ENCODE data around the gene PTPRK.

- TF ChIP-seq SUZ12 (IDR thresholded peaks at IDR 0.05) (no peak), ELF4 (IDR thresholded peaks at IDR 0.05) (no peak), CTBP1 (IDR thresholded peaks at IDR 0.05; ENCODE audit: borderline replicate concordance) (no peak), L3MBTL2 (conservative IDR thresholded peaks at IDR 0.05) (no peak), NFRKB (IDR thresholded peaks at IDR 0.05) (no peak), FOXA1 (IDR thresholded peaks at IDR 0.05) (no peak), FOXK2 (IDR thresholded peaks at IDR 0.05) (no peak), BHLHE40 (IDR thresholded peaks at IDR 0.05; ENCODE audit: borderline replicate concordance) (no peak), TARDBP (IDR thresholded peaks at IDR 0.05) (no peak), FOXM1 (IDR thresholded peaks at IDR 0.05; ENCODE audit: borderline replicate concordance) (no peak), HDGF (IDR thresholded peaks at IDR 0.05; ENCODE audit: borderline replicate concordance) (no peak), SP1 (IDR thresholded peaks at IDR 0.05) (no peak), ARNT (IDR thresholded peaks at IDR 0.05) (no peak), ZNF384 (IDR thresholded peaks at IDR 0.05) (no peak)
Measured at GRCh38 chr6:128531696-128532095, 11.3 kb upstream of the PTPRK start.

Data from HEK293T (cell line).